Astrocyte of the spinal cord (primary cell): ENCODE data around the gene TOP1.
A peak's percentile ranks its signal among the peaks of the same experiment; 100 is the strongest.

Source experiments
- DNase-seq: peaks from one replicate; pipeline ENCODE4 v3.0.0; 2011; ENCODE audit warnings: low read depth, low spot score
- H3K4me3 ChIP-seq: 2 replicates; pipeline ENCODE4 v1.5.1; 2011; ENCODE audit warnings: low read depth, mild to moderate bottlenecking, low read length, moderate library complexity
- CTCF ChIP-seq: IDR thresholded peaks from 2 replicates; pipeline ENCODE4 v1.5.1; 2012; ENCODE audit warnings: low read depth, mild to moderate bottlenecking, low read length, inconsistent platforms
- in situ Hi-C: cut with HindIII; loops from 2 replicates; pipeline ENCODE4 v1.10.0; 2017; ENCODE audit warnings: low sequenced_read_pairs

The TOP1 gene

DNA sequence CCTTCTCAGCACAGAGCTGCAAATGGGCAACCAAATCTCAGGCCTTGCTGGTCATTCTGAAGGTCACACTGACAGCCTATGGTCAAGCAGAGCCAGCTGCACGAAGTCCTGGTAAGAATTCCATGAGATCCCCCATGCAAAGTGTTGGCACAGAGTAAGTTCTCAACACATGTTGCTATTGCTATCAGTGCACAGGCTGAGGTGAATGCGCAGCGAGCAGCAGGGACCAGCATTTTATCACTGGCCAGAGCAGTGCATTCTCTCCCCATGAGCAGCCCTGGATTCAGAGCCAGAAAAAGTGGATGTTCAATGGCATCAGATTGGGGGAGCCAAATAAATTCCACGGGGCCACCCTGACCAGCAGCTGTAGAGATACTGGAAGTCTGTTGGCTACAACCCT, 44.1 kb upstream of the TOP1 start:
- no peak overlapping the region for H3K4me3 ChIP-seq
- no peak for DNase-seq
- in situ Hi-C loops: no loop called here
- TF ChIP-seq CTCF: no peak

DNA sequence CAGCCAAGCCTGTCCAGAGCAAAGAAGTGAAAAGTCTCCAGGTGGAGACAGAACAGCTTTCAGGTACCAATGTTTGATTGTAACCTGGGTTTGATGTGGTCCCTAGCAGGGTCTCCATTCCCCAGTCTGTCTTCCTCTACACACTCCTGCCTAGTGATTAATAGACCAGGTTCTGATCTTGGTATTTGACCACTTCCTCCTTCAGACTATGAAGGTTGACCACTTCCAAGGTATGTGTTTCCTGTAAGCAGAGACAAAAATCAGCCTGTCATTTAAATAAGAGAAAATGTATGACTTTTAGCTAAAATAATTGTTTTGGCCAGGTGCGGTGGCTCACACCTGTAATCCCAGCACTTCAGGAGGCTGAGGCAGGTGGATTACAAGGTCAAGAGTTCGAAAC, 41.8 kb upstream of the TOP1 start:
- in situ Hi-C loops: no loop called here
- TF ChIP-seq CTCF: no peak

GRCh38 chr20:40990542-40991120, 38.0 kb upstream of the TOP1 start:
- in situ Hi-C loops: no loop called here
- no peak overlapping the region for H3K4me3 ChIP-seq
- TF ChIP-seq CTCF: peak; percentile 93
- peak; percentile 88 for DNase-seq

More for the DNA sequence above, 41.8 kb upstream of the TOP1 start:
- H3K4me3 ChIP-seq: no peak overlapping the region
- no peak for DNase-seq

GRCh38 chr20:40991181-40991889, 37.3 kb upstream of the TOP1 start:
- no peak for DNase-seq
- TF ChIP-seq CTCF: no peak
- in situ Hi-C loops: no loop called here
- no peak overlapping the region for H3K4me3 ChIP-seq

- in situ Hi-C loops: no loop called here
- no peak overlapping the region for H3K4me3 ChIP-seq
- TF ChIP-seq CTCF: no peak
- no peak for DNase-seq
Measured at GRCh38 chr20:40992349-40993113, 36.1 kb upstream of the TOP1 start.

- DNase-seq: no peak
- in situ Hi-C loops: no loop called here
Measured at GRCh38 chr20:40993794-40994540, 34.7 kb upstream of the TOP1 start.

More at GRCh38 chr20:40993794-40994540, 34.7 kb upstream of the TOP1 start:
- no peak for TF ChIP-seq CTCF
- no peak overlapping the region for H3K4me3 ChIP-seq
